Stimulated activated CD4-positive, alpha-beta T cell treated with anti-CD3 and anti-CD28 coated beads, Interleukin-12 subunit alpha, Interleukin-12 subunit beta, amount 100 ng/mL, for 48 hours (primary cell): ENCODE measurements around the gene OR8G1.
"Not testable (repeated sequence)": the region's sequence is repeated elsewhere in the genome, so short reads cannot be mapped to it uniquely, and the experiment has no call there.

Experiments
- DNase-seq, 3 donors: peaks; one replicate each; pipeline ENCODE4 v3.0.0-alpha.2; 2020; ENCODE audit warnings: low read depth in 2 of 3, low spot score in 1 of 3

Gene OR8G1, protein sequence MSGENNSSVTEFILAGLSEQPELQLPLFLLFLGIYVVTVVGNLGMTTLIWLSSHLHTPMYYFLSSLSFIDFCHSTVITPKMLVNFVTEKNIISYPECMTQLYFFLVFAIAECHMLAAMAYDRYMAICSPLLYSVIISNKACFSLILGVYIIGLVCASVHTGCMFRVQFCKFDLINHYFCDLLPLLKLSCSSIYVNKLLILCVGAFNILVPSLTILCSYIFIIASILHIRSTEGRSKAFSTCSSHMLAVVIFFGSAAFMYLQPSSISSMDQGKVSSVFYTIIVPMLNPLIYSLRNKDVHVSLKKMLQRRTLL

DNA sequence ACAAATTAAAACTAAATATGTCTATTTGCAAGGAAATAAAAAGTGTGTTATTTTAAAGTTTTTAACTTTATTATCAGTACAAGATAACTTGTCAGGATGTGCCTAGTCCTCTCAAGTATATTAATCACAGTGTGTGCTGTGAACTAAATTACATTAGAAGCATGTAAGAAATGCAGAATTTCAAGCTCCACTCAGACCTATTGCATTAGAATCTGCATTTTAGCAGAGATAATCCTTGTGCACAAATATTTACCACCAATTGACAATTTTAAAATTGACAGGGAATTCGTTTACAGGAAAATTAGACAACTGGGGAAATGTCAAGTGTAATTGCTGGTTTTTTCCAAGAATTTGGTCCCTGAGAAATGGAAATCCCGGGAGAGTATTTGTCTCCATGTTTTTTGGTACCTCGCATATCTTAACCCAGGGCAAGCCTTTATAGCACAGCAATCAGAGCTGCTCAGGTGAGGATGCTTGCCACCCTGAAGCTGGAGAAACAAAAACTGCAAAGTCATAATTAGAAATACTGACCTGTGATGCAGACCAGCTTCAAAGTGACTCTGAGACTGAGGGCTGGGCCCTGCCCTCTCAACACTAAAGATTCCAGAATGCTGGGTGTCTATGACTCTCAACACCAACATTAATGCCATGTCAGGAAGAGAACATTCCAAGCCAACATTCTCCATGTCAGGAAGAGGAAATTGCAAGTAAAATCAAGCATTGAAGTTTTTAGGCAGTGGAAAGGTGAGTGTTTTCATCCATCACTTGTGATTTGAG, at the start of gene OR8G1:
OR8G1 (plus strand) TSS at position 475 of the 777 bp plus-strand sequence. CDS start 8,581 bp downstream, outside the sequence.
- no peak for DNase-seq

DNA sequence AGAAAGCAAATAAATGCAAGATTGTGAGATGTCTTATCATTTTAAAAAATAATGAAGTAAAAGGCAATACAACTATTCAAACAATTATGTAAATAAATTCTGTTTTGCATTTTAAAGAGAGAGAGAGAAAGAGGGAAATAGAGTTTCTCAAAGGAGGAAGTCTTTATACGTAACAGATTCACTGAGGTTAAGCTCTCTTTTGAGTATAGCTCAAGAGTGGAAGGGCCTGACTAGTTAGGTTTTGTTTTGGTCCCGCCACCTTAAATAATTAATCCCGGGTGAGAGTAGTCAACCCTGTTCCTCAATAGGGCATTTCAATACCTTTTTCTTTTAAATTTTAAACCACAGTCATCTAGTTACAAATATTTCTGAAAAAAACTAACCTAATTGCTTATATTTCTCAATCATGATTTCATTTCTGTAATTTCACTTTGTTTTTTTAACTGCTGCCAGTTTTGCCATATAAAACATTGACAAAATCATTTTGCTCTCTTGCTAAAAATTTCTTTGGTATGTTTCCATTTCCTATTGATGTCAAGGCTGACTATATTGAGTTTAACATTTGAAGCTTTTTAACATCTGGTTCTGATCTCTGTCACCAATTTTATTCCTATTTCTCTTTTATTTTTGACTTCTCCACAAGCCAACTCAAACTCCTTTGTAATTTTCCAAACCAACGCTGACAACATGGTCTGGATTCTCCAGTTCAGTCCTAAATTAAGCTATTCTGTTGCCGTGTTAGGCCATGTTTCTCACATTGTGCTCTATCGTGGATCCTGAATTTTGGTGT, 47.5 kb upstream of the OR8G1 start:
- DNase-seq: no peak

DNA sequence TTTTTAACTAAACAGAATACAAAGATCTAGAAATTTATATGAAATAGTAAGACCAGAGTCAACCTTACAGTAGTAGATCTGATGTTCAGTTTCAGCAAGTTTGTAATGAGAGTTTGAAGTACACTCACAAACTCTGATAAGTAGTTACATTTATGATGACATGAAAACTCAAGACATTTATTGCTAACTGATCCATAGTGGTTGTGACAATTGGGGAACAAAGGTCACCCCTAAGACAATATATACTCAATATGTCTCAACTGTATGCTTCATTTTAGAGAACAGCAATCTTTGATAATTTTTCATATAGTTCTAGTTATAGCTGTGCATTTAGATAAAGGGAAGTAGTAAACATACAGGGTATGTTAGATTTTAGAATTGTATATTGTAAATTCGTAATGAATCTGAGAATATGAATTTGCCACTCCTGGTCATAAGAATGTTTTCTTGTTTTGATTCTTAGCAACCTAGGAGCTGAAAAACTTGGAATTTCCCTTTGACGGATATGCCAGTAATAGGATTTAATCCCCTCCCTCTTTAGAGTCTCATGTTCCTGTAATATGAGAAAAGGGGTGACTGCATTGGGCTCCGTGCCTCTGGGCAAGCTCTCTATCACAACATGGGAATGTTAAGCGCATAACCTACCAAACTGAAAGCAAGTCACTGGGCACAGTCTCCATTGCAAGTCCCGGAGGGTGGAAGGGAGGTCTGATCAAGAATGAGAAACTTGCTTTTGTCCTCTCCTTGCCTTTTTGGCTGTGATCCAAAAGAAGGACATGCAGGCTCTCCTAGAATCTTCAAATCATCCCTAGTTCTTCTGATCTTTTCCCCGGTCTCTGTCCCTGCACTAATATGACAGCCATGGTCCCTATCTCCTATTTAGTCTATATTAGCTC, 46.4 kb upstream of the OR8G1 start:
- DNase-seq: no peak

DNA sequence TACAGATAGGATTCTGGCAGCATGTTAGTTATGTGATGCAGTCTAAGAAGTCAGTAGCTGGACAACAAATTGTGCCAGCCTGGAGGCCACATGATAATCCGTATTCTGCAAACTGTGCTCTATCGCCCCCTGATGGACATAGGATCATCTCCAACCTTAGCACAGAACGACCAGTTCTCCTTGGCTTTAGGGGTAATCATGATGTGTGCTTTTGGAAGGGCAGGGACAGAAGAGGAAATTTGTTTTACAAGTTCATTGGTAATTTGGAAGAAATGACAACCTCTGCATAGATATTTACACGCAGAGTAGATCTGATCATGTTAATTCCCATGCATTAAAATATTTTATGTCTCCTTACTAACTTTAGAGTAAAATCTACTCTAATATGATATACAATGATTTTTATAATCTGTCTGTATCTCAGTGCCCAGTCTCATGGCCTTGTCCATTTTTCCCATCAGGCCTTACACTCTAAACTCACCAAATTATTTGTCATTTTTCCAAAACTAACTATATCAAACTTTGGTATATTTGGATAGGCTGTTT, 45.6 kb upstream of the OR8G1 start:
- peak; percentile 12 to 50 (median 32) for DNase-seq

DNA sequence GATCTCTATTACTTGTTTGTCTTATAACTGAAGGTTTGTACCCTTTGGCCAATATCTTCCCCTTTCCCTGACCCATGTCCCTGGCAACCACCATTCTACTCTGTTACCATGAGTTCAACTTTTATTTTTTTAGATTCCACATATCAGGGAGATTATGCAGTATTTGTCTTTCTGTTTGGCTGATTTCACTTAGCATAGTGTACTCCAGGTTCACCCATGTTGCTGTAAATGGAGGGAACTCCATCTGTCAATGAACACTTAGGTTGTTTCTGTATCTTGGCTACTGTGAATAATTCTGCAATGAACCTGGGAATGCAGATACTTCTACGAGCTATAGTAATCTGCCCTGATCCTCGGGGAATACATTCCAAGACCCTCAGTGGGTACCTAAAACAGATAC, 42.9 kb upstream of the OR8G1 start:
- no peak for DNase-seq

DNA sequence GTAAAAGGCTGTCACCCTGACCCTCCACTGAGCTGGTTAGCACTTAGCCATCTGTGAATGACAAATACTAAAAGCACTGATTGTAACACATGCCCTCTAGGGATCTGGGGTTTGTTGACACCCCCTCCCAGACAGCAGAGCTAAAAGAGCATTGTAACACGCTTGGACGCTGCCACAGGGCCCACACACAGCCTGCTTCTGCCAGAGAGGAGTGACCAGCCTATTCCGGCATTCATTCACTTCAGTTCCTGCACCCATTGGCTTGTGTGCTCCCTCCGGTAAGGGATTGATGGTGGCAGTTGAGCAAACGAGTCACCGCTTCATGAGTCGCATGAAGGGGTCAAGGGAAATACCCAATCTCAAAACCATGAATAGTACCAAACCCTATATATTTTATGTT, 42.0 kb upstream of the OR8G1 start:
- DNase-seq: no peak

DNA sequence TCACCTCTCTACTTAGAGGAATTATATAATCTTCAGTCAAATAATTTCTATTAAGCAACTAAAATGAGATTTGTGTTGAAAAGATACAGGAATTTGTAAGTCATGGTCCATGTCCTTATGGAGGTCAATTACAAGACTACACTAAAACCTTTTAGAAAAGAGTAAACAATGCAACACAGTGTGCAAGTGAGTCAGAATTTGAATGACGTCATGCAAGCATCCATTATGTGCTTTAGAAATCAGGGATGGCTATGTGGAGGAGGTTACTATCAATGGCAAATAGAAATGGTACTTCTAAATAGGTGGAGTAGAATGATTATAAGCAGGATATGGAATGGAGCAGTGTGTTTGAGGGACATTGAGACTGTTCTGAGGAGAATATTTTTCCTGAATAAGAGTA, 41.2 kb upstream of the OR8G1 start:
- no peak for DNase-seq

DNA sequence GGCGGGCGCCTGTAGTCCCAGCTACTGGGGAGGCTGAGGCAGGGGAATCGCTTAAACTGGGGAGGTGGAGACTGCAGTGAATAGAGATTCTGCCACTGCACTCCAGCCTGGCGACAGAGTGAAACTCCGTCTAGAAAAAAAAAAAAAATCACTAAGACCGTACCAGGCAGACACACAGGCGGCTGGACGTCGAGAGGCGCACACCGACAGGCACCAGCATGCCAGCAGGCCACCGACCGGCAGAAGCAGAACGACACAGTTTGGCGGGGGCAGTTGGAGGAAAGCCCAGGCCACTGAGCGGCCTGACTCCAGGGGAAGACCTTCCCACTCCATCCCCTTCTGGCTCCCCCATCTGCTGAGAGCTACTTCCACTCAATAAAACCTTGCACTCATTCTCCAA, 40.2 kb upstream of the OR8G1 start:
- DNase-seq: no peak

DNA sequence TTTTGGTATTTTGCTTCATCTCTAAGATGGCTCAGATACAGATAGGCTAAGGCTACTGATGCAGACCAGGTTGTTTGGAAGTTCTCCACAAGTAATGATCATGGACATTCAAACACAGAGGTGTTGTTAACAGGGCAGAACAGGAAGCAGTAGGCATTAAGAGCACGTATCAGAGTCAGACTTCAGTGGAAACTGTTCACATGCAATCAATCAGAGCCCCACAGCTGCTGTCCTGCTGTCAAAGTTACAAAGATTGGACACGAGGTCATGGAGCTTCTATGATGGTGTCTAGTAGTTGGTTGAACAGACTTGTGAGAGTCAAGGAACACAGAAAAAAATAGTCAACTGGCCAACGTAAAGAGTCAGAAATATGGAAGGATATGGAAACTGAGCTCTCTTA, 37.9 kb upstream of the OR8G1 start:
- no peak for DNase-seq

DNA sequence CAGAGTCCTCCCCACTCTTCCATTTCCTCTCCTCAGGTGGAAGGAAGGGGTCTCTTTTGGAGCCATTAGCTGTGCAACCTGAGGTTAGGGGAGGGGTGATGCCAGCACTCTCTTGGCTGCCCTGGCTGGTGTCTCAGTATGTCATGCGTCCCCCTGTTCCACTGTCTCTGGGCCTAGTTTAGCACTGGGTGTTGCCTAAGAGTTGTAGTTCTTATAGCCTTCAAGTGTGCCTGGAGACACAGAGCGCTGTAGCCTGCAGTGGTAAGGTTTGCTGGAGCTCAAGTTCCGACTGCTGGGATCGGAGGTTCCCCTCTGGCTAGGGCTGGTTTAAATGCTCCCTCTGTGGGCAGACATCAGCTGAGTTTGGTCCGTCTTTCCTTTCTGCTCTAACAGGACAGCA, 36.9 kb upstream of the OR8G1 start:
- no peak for DNase-seq

DNA sequence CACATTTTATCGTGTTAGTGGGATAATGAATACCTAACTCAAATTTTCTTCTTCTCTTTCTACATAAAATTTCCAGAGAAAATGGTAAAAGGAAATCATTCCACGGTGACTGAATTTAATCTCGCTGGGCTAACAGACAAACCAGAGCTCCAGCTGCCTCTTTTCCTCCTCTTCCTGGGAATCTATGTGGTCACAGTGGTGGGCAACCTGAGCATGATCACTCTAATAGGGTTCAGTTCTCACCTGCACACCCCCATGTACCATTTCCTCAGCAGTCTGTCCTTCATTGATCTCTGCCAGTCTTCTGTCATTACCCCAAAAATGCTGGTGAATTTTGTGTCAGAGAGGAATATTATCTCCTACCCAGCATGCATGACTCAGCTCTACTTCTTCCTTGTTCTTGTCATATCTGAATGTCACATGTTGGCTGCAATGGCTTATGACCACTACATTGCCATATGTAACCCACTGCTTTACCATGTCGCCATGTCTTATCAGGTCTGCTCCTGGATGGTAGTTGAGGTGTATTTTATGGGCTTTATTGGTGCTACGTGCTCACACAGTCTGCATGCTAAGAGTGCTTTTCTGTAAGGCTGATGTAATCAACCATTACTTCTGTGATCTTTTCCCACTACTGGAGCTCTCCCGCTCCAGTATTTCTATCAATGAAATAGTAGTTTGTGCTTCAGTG, 33.6 kb upstream of the OR8G1 start:
- no peak for DNase-seq

DNA sequence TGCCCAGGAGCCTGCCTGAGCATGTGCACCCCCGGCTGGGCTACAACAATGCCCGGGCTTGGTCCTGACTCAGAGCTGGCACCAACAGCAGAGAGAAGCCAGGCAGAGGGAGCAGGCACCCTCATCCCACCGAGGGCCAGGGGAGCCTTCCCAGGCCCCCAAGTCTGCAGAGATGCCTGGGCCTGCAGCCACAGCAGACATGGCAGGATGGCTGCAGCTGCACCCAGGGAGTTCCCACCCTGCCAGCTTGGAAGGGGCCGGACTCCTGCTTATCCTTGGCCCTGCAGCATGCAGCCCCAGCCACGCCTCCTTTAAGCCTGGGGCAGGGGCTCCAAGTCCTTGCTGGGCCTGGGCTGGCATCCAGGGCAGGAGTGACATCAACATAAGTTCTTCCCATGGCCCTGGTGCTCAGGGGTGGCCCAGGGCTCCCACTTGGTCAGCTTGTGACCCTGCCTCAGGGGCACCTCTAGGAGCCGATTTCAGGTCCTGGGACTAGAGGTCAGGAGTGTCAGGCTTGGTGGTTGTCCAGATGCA, 31.0 kb upstream of the OR8G1 start:
- DNase-seq: no peak

DNA sequence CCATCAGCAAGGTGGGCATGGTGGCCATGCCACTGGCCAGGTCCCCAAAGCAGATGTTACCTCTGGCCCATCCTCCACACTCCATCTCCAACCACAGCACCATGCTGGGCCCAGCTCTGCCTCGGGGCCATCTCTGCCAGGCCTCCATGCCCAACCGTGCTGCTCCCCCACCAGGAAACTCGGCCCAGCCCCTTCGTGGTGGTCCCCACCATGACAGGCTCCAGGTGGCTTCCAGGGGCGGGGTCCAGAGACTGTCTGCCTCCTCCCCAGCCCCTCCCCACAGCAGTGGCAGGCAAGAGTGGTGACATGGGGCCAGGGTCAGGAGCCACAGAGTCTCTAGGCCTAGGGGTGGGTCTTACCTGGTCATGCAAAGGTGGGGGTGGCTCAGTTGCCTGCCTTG, 30.5 kb upstream of the OR8G1 start:
- no peak for DNase-seq

DNA sequence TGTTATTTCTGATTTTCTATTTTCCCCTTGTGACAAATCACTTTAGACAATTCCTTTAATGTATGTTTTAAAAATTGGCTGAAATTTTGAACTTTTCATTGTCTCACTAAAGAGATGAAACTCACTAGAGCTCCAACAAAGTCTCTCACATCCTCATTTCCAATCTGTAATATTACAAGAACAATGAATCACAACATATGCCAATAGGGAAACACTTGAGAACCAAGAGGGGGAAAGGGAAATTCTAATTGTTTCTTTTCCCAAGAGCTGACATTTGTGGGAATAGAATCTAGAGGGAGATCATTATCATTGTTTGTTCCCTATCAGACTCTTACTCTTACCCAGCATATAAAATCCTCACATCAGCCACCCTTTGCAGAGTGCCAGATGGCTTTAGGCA, 29.6 kb upstream of the OR8G1 start:
- DNase-seq: no peak

DNA sequence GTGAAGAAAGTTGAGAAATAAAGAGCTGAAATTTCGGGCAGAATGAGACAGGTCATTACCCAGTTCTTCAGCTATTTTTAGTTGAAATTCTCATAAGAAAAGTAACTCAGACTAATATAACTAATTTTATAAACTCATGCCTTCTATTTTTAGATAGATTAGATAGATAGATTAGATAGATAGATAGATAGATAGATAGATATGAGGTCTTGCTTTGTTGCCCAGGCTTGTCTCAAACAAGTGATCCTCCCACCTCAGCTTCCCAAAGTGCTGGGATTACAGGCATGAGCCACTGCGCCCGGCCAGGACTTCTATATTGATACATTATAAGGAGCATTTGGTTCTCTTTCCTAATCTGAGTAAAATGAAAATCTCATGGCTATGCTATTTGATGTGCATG, 26.9 kb upstream of the OR8G1 start:
- no peak for DNase-seq

DNA sequence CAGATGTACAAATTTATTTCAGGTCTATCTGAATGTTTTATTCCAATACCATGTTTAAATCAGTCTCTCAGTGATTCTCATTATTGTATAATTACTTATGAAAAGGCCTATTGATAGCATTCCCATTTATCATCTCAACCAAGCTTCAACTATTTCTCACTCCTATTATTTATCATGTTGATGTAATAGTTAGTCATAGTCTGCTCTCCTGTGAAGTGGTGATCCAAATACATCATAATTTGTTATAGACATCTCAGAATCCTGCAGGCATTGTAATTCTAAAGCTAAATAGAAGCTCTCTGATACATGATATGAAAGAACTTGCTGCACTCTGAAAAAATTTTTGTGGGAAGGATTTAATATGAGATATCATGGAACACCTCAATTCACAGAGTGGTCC, 21.8 kb upstream of the OR8G1 start:
- DNase-seq: no peak

DNA sequence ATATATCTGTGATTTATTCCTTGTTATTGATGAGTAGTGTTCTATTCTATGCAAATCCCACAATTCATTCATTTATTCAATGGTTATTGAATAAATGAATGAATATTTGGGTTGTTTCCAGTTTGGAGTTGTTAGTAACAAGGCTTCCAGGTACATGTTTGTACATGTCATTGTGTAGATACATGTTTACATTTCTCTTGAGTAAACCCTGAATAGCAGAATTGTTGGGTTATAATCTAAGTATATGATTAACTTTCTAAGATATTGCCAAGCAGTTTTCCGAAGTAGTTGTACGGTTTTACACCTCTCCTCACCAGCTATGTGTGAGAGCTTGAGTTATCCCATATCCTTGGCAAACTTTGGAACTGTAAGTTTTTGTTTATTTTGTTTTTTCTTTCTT, 18.5 kb upstream of the OR8G1 start:
- DNase-seq: no peak

DNA sequence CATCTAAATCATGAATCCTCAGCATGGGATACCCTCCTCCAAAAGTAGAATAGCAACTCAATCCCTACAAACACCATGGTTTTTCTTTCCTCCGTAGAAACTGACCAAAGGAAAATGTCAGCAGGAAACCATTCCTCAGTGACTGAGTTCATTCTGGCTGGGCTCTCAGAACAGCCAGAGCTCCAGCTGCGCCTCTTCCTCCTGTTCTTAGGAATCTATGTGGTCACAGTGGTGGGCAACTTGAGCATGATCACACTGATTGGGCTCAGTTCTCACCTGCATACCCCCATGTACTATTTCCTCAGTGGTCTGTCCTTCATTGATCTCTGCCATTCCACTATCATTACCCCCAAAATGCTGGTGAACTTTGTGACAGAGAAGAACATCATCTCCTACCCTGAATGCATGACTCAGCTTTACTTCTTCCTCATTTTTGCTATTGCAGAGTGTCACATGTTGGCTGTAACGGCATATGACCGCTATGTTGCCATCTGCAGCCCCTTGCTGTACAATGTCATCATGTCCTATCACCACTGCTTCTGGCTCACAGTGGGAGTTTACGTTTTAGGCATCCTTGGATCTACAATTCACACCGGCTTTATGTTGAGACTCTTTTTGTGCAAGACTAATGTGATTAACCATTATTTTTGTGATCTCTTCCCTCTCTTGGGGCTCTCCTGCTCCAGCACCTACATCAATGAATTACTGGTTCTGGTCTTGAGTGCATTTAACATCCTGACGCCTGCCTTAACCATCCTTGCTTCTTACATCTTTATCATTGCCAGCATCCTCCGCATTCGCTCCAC, 16.1 kb upstream of the OR8G1 start:
- DNase-seq: not testable (repeated sequence)

DNA sequence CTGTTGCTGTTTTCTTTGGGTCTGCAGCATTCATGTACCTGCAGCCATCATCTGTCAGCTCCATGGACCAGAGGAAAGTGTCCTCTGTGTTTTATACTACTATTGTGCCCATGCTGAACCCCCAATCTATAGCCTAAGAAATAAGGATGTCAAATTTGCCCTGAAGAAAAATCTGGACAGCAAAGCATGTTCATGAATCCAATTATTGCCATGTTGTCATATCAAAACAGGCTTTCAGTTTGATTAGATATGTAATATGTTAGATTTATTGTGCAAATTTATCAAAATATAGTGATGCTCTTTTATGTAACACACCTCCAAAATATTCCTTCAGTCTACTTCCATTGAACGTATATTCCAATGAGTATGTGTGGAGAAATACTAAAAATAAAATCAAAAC, 15.4 kb upstream of the OR8G1 start:
- DNase-seq: no peak
